ENCODE data around the gene MARVELD2.

DNA sequence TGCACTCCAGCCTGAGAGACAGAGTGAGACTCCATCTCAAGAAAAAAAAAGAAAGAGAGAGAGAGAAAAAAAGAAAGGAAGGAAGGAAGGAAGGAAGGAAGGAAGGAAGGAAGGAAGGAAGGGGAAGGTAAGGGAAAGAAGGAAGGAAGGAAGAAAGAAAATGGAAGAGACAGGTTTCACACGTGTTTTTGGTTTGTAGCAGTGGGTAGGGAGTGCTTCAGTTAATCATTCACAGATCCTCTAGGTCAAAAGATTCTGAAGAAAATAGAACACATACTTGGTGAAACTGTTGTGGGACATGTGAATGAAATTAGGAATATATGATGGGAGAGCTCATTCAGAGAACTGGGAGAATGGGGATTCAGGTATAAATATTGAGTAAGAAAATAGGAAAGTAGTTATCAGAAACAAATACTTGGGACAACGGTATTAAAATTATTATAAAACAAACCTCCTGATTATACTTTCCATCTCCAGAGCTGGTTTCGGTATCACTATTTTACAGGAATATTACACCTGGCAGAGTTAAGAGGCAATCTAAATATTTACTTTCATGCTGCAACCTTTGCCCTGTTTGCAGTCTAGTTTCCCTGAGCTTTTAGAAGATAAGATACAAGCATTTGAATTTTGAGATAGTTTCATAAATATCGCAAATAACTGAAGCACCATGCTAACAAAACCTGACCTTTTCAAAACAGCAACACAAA is 37.2 kb downstream of the MARVELD2 start:
- TF ChIP-seq HES4 (CRISPR knock-in tag; IDR thresholded peaks at IDR 0.05; ENCODE audit: borderline replicate concordance) (no peak), EHMT2 (IDR thresholded peaks at IDR 0.05; ENCODE audit: borderline replicate concordance, low read depth, low read length) (no peak), ZKSCAN1 (IDR thresholded peaks at IDR 0.05; ENCODE audit: low read length) (no peak), KDM2A (CRISPR knock-in tag; IDR thresholded peaks at IDR 0.05; ENCODE audit: borderline replicate concordance, low read depth) (no peak)
- TF ChIP-seq, protein P1, sequence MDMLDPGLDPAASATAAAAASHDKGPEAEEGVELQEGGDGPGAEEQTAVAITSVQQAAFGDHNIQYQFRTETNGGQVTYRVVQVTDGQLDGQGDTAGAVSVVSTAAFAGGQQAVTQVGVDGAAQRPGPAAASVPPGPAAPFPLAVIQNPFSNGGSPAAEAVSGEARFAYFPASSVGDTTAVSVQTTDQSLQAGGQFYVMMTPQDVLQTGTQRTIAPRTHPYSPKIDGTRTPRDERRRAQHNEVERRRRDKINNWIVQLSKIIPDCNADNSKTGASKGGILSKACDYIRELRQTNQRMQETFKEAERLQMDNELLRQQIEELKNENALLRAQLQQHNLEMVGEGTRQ (IDR thresholded peaks at IDR 0.05; ENCODE audit: low read depth, low read length), result no peak
- TF ChIP-seq, protein P1 (CRISPR knock-in tag; IDR thresholded peaks at IDR 0.05; ENCODE audit: borderline replicate concordance), result no peak
- TF ChIP-seq, protein P2, sequence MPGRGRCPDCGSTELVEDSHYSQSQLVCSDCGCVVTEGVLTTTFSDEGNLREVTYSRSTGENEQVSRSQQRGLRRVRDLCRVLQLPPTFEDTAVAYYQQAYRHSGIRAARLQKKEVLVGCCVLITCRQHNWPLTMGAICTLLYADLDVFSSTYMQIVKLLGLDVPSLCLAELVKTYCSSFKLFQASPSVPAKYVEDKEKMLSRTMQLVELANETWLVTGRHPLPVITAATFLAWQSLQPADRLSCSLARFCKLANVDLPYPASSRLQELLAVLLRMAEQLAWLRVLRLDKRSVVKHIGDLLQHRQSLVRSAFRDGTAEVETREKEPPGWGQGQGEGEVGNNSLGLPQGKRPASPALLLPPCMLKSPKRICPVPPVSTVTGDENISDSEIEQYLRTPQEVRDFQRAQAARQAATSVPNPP (CRISPR knock-in tag; IDR thresholded peaks at IDR 0.05), result no peak

Measured in HepG2 (cell line).